Activated CD8-positive, alpha-beta memory T cell treated with anti-CD3 and anti-CD28 coated beads, Interleukin-2, amount 10 ng/mL, durations not matched to agents 7 days and 5 days (primary cell): ENCODE data around the gene ARHGEF33. TPM values are rescaled to one million over a fixed set of nuclear protein-coding genes. Genes with fewer than 3 reads are reported as not detected.

Experiments
- ATAC-seq: fragments of 150-1000 bp; cut with Tn5 transposase; one replicate; pipeline ENCODE4 v1.10.0; 2021; ENCODE audit warnings: moderate library complexity
- CTCF ChIA-PET: fragments of 350-600 bp; sonication (Branson Sonifier 250); formaldehyde crosslinking; loops from one replicate; lab custom pipeline; 2021; ENCODE audit warnings: antibody characterized with exemption; lab: Charles Lee
- DNase-seq: peaks from one replicate; pipeline ENCODE4 v3.0.0-alpha.2; 2020
- H3K27ac Mint-ChIP-seq: one replicate; pipeline ENCODE4 v1.8.0; 2021; ENCODE audit warnings: mild to moderate bottlenecking, mixed read lengths
- H3K27me3 Mint-ChIP-seq: one replicate; pipeline ENCODE4 v1.8.0; 2021; ENCODE audit warnings: mixed read lengths
- H3K36me3 Mint-ChIP-seq: one replicate; pipeline ENCODE4 v1.8.0; 2021; ENCODE audit warnings: mild to moderate bottlenecking, mixed read lengths
- H3K4me1 Mint-ChIP-seq: one replicate; pipeline ENCODE4 v1.8.0; 2021; ENCODE audit warnings: mixed read lengths
- H3K4me3 Mint-ChIP-seq: one replicate; pipeline ENCODE4 v1.8.0; 2021; ENCODE audit warnings: mild to moderate bottlenecking, moderate library complexity, mixed read lengths
- H3K9me3 Mint-ChIP-seq: one replicate; pipeline ENCODE4 v1.8.0; 2022; ENCODE audit warnings: low read depth, mixed read lengths
- total RNA-seq, 2 experiments: library from RNA; stranded (reverse); gene quantifications; one replicate each; pipeline ENCODE4 v1.2.3, GENCODE V29; 2021

Gene ARHGEF33
- 1 to 10 TPM in 1 of 2 experiments, under 1 TPM in 1; 0.59 to 1.0 TPM for total RNA-seq

DNA sequence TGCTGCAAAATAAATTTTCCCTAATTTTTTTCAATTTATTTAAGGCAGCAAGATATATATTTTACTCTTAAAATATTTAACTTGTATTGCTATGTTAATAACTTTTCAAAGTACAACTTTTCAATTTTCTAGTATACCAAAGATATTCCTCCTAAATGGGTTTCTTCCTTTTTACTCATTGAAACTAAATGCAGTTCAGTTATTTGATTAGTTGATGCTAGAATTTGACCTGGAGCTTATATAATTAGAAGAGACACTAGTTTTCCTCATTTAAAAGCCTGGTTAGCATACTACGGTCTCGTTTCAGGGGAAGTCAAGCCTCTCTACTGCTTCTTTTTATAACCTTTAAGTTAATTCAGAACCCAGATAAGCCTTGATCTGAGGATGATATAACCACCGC, at the start of gene ARHGEF33:
Gene ARHGEF33 (plus strand): TSS at position 301 of the 400 bp plus-strand sequence. CDS start 29,573 bp downstream, outside the sequence.
- no peak within 1 kb of the TSS for H3K27ac Mint-ChIP-seq
- CTCF ChIA-PET: no interaction called here
- no peak within 1 kb of the TSS for H3K4me3 Mint-ChIP-seq
- no peaks in the 10 kb centered on the region for H3K9me3 Mint-ChIP-seq
- H3K36me3 Mint-ChIP-seq: no peaks in the 10 kb centered on the region
- no peak for ATAC-seq
- peaks cover 4% of the 10 kb centered on the region for H3K27me3 Mint-ChIP-seq
- DNase-seq: no peak
- no peaks in the 10 kb centered on the region for H3K4me1 Mint-ChIP-seq

DNA sequence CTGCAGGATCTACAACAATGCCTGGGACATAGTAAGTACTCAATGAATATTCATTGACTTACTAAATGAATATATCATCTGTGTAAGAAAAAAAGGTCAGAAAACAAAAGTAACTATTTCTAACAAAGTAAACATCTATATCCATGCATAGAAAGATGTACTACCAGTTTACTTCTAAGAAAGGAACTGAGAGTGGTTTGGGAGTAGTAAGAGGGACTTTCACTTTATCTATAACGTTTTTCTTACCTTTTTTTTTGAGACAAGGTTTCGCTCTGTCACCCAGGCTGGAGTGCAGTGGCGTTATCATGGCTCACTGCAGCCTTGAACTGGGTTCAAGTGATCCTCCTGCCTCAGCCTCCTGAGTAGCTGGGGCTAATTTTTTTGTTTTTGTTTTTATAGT, 39.6 kb upstream of the ARHGEF33 start:
- H3K4me1 Mint-ChIP-seq: peaks cover 4% of the 10 kb centered on the region
- no peak overlapping the region for H3K27ac Mint-ChIP-seq
- ATAC-seq (no peak), DNase-seq (no peak)
- peaks cover 25% of the 10 kb centered on the region for H3K36me3 Mint-ChIP-seq
- CTCF ChIA-PET: no interaction called here
- no peaks in the 10 kb centered on the region for H3K9me3 Mint-ChIP-seq
- H3K4me3 Mint-ChIP-seq: no peak overlapping the region
- H3K27me3 Mint-ChIP-seq: no peaks in the 10 kb centered on the region

DNA sequence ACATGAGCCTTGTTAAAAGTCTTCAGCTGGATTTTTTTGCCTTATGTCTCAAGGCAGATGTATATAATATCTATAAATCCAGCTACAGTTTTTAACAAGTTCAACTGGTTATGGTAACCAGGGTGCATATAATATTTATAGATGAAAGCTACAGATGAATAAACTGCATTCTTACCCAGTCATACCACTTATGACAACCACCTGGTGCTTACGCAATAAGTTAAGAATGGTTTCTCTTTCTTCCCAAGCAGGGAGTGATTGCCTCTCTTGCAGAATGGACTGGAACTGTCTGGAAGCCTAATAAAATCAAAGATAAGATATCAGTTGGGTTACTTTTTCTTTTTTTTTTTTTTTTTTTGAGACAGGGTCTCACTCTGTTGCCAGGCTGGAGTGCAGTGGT, 33.5 kb upstream of the ARHGEF33 start:
- DNase-seq (no peak), ATAC-seq (no peak)
- Mint-ChIP-seq H3K4me1 (no peaks in the 10 kb centered on the region), H3K27me3 (no peaks in the 10 kb centered on the region), H3K27ac (no peak overlapping the region), H3K9me3 (no peaks in the 10 kb centered on the region), H3K4me3 (no peak overlapping the region), H3K36me3 (peaks cover 33% of the 10 kb centered on the region)
- CTCF ChIA-PET: no interaction called here

DNA sequence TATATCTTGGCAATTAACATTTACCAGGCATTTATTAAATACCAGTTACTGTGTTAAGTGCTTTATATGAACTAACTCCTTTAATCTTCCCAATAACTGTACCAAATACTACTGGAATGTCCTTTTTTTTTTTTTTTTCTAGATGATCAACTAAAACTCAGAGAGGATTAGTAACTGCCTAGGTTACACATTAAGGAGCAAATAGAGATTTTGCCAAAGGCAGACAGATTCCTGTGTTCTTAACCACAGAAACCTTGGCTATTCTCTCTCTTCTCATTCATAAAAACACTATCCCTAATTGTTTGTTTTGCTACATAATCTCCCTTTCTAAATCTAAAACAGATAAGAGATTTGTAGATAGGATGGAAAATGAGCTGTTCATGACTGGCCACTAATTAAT, 27.2 kb upstream of the ARHGEF33 start:
- Mint-ChIP-seq H3K9me3 (no peaks in the 10 kb centered on the region), H3K4me1 (peaks cover 16% of the 10 kb centered on the region), H3K4me3 (no peak overlapping the region), H3K27ac (no peak overlapping the region), H3K36me3 (peaks cover 54% of the 10 kb centered on the region), H3K27me3 (no peaks in the 10 kb centered on the region)
- DNase-seq (no peak), ATAC-seq (no peak)
- CTCF ChIA-PET: no interaction called here

GRCh38 chr2:38863061-38863695, 26.5 kb upstream of the ARHGEF33 start:
- peaks cover 59% of the 10 kb centered on the region for H3K36me3 Mint-ChIP-seq
- H3K4me3 Mint-ChIP-seq: peak overlapping the region; percentile 30
- DNase-seq (peak; percentile 43), ATAC-seq (peak; percentile 91)
- H3K27me3 Mint-ChIP-seq: no peaks in the 10 kb centered on the region
- no peaks in the 10 kb centered on the region for H3K9me3 Mint-ChIP-seq
- H3K4me1 Mint-ChIP-seq: peaks cover 16% of the 10 kb centered on the region
- peak overlapping the region; percentile 42 for H3K27ac Mint-ChIP-seq
- CTCF ChIA-PET: no interaction called here

DNA sequence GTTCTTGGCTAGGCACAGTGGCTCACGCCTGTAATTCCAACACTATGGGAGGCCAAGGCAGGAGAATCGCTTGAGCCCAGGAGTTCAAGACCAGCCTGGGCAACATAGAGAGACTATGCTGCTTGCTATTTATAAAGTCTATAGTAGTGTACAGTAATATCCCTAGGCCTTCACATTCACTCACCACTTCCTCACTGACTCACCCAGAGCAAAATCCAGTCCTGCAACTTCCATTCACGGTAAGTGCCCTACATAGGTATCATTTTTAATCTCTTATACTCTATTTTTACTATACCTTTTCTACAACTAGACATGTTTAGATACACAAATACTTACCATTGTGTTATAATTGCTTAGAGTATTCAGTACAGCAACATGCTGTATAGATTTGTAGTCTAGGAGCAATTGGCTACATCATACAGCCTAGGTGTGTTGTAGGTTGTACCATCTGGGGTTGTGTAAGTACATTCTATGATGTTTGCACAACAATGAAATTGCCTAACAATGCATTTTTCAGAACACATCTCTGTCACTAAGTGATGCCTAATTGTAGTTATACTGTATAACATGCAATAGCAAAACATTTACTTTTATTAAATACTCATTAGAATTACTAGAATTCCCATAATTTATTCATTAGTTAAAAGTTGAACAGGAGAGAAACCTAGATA, 22.8 kb upstream of the ARHGEF33 start:
- Mint-ChIP-seq H3K36me3 (peaks cover 50% of the 10 kb centered on the region), H3K4me1 (peaks cover 16% of the 10 kb centered on the region), H3K4me3 (no peak overlapping the region), H3K9me3 (peaks cover 11% of the 10 kb centered on the region), H3K27me3 (no peaks in the 10 kb centered on the region), H3K27ac (no peak overlapping the region)
- peak; percentile 42 for ATAC-seq
- DNase-seq: no peak
- CTCF ChIA-PET: no interaction called here

DNA sequence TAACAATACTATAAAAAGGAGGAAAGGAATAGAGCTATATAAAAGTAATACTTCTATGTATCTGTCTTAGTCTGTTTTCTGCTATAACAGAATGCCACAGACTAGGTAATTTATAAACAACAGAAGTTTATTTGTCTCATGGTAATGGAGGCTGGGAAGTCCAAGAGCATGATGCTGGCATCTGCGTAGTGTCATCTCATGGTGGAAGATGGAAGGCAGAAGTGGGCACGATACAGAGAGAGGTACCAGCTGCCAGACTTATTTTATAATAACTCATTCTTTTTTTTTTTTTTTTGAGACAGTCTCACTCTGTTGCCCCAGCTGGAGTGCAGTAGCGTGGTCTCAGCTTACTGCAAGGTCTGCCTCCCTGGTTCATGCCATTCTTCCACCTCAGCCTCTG, 18.2 kb upstream of the ARHGEF33 start:
- ATAC-seq (no peak), DNase-seq (no peak)
- H3K4me1 Mint-ChIP-seq: peaks cover 21% of the 10 kb centered on the region
- H3K27me3 Mint-ChIP-seq: no peaks in the 10 kb centered on the region
- H3K4me3 Mint-ChIP-seq: no peak overlapping the region
- H3K27ac Mint-ChIP-seq: no peak overlapping the region
- CTCF ChIA-PET: interaction anchor here (0.7 kb wide), 1 partner anchor 138 kb away, joined by 3 read pairs; no protein-coding TSS in a partner anchor
- peaks cover 28% of the 10 kb centered on the region for H3K36me3 Mint-ChIP-seq
- peaks cover 11% of the 10 kb centered on the region for H3K9me3 Mint-ChIP-seq

GRCh38 chr2:38873763-38874162, 15.9 kb upstream of the ARHGEF33 start:
- H3K4me3 Mint-ChIP-seq: no peak overlapping the region
- DNase-seq: no peak
- peaks cover 11% of the 10 kb centered on the region for H3K9me3 Mint-ChIP-seq
- peaks cover 17% of the 10 kb centered on the region for H3K36me3 Mint-ChIP-seq
- no peak overlapping the region for H3K27ac Mint-ChIP-seq
- ATAC-seq: no peak
- no peaks in the 10 kb centered on the region for H3K27me3 Mint-ChIP-seq
- peaks cover 19% of the 10 kb centered on the region for H3K4me1 Mint-ChIP-seq
- CTCF ChIA-PET: interaction anchor here (0.8 to 1.1 kb wide), 2 partner anchors 13 to 30 kb away, joined by 3 read pairs; no protein-coding TSS in a partner anchor

GRCh38 chr2:38875227-38875575, 14.5 kb upstream of the ARHGEF33 start:
- Mint-ChIP-seq H3K4me1 (peaks cover 19% of the 10 kb centered on the region), H3K27ac (peak overlapping the region; percentile 88), H3K4me3 (peak overlapping the region; percentile 95), H3K36me3 (peaks cover 8% of the 10 kb centered on the region), H3K9me3 (peaks cover 4% of the 10 kb centered on the region), H3K27me3 (no peaks in the 10 kb centered on the region)
- ATAC-seq (no peak), DNase-seq (no peak)
- CTCF ChIA-PET: interaction anchor here (1.0 kb wide), 1 partner anchor 249 kb away, joined by 4 read pairs; no protein-coding TSS in a partner anchor

- ATAC-seq: peak; percentile 99
- CTCF ChIA-PET: interaction anchor here (0.7 to 1.0 kb wide), 4 partner anchors 73 to 343 kb away, joined by 3 to 4 read pairs (median 4); no protein-coding TSS in a partner anchor
- H3K9me3 Mint-ChIP-seq: peaks cover 2% of the 10 kb centered on the region
- H3K4me1 Mint-ChIP-seq: peaks cover 19% of the 10 kb centered on the region
- peak; percentile 91 for DNase-seq
- peaks cover 7% of the 10 kb centered on the region for H3K36me3 Mint-ChIP-seq
- H3K27me3 Mint-ChIP-seq: no peaks in the 10 kb centered on the region
- peak within 1 kb of the TSS; percentile 95 for H3K4me3 Mint-ChIP-seq
- H3K27ac Mint-ChIP-seq: peak within 1 kb of the TSS; percentile 88
Observed at GRCh38 chr2:38875576-38876367, 13.9 kb upstream of the ARHGEF33 start, which contains the start of the genes DHX57 and MORN2. Gene DHX57, minus strand, starts transcription at chr2:38875934. Its CDS starts 7,529 bp downstream, at chr2:38868405. Gene MORN2, plus strand, starts transcription at chr2:38875976.

DNA sequence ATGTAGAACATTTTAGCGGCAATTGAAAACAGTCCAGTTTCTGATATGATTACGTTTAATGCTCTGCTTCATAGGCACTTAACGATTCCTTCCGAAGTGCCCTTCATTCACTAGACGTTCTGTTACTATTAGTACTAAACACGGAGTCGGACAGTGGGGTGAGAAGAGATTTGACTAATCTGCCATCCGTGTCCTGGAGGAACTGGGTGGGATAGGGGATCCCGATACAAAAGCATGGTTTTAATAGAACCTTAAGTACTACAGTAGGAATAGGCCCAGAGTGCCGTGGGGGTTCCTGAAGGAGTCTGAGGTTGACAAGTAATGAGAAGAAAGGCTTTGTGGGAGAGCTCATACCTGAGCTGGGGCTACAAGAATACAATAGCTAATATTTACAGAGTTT, 13.3 kb upstream of the ARHGEF33 start:
- CTCF ChIA-PET: interaction anchor here (0.7 to 0.8 kb wide), 3 partner anchors 73 to 344 kb away, joined by 3 to 4 read pairs (median 3); no protein-coding TSS in a partner anchor
- Mint-ChIP-seq H3K4me3 (peak overlapping the region; percentile 95), H3K9me3 (peaks cover 1% of the 10 kb centered on the region), H3K4me1 (peaks cover 19% of the 10 kb centered on the region), H3K36me3 (peaks cover 6% of the 10 kb centered on the region), H3K27me3 (no peaks in the 10 kb centered on the region), H3K27ac (peak overlapping the region; percentile 88)
- ATAC-seq (no peak), DNase-seq (no peak)

DNA sequence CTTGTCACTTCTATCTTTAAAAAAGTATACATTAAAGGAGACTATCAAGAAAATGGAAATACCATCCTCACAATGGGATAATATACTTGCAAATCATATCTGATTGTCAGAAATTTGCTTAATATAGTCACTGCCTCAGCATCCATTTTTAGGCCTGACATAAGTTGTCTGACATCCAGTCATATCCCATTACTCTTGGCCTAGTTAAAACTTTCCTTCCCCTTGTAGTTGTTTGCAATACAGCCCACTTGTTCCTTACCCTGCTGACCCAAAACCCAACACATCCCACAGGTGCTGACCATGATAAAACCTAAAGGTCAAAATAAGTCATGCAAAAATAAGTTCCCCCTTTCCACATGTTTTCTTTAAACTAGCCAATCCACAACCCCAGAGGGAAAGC, 3.6 kb upstream of the ARHGEF33 start:
- Mint-ChIP-seq H3K27me3 (peaks cover 2% of the 10 kb centered on the region), H3K9me3 (no peaks in the 10 kb centered on the region), H3K36me3 (no peaks in the 10 kb centered on the region), H3K27ac (no peak overlapping the region), H3K4me1 (no peaks in the 10 kb centered on the region), H3K4me3 (no peak overlapping the region)
- DNase-seq (no peak), ATAC-seq (no peak)
- CTCF ChIA-PET: interaction anchor here (1.5 kb wide), 1 partner anchor 62 kb away, joined by 5 read pairs; no protein-coding TSS in a partner anchor

GRCh38 chr2:38887347-38887746, 2.3 kb upstream of the ARHGEF33 start:
- Mint-ChIP-seq H3K9me3 (no peaks in the 10 kb centered on the region), H3K27ac (no peak overlapping the region), H3K27me3 (peaks cover 4% of the 10 kb centered on the region), H3K36me3 (no peaks in the 10 kb centered on the region), H3K4me3 (no peak overlapping the region), H3K4me1 (no peaks in the 10 kb centered on the region)
- ATAC-seq (no peak), DNase-seq (no peak)
- CTCF ChIA-PET: interaction anchor here (0.7 kb wide), 1 partner anchor 13 kb away, joined by 3 read pairs; no protein-coding TSS in a partner anchor
